SK-N-SH (cell line): ENCODE results near the gene KLHL18. TPM values are rescaled to one million over a fixed set of nuclear protein-coding genes. Genes with fewer than 3 reads are reported as not detected.

Experiments
- CTCF ChIA-PET: fragments of 300-600, 350-600 bp; formaldehyde crosslinking; extraction: SDS; loops from one replicate; lab custom pipeline; 2021; lab: Yijun Ruan, JAX
- POLR2A ChIA-PET: fragments of 350-600 bp; sonication (Branson Sonifier 250); formaldehyde crosslinking; extraction: SDS; loops from one replicate; lab custom pipeline; 2020; ENCODE audit warnings: antibody characterized with exemption, inconsistent platforms; lab: Yijun Ruan, JAX
- DNase-seq: peaks from one replicate; pipeline ENCODE4 v3.0.0; 2012
- H2AFZ ChIP-seq: fragments of 200-600 bp; sonication (generic); 2 replicates; pipeline ENCODE4 v1.8.1; 2016; ENCODE audit warnings: antibody characterized with exemption, mild to moderate bottlenecking, low read depth
- H3F3A ChIP-seq: fragments of 200-600 bp; sonication (generic); replicated peaks from 2 replicates; pipeline ENCODE3; 2016; ENCODE audit warnings: antibody characterized with exemption, mild to moderate bottlenecking; ENCODE audit not compliant: insufficient read depth
- H3K27ac ChIP-seq, 2 experiments: fragments of 200-500 bp in 1 of 2; fragments of 200-600 bp in 1 of 2; sonication (Bioruptor generic) in 1 of 2; sonication (generic), shearing (Covaris generic) in 1 of 2; 2 replicates each; pipeline versions ENCODE4 v1.5.1 to v1.6.1; 2014 to 2016; ENCODE audit warnings: low read depth in 2 of 2, inconsistent platforms in 1 of 2, low read length in 1 of 2, mild to moderate bottlenecking in 1 of 2, mixed read lengths in 1 of 2
- H3K27me3 ChIP-seq: fragments of 200-600 bp; sonication (generic), shearing (Covaris generic); 2 replicates; pipeline ENCODE4 v1.6.1; 2016; ENCODE audit warnings: mixed run types; ENCODE audit not compliant: insufficient read depth
- H3K36me3 ChIP-seq, 2 experiments: fragments of 200-500 bp in 1 of 2; fragments of 200-600 bp in 1 of 2; sonication (Bioruptor generic) in 1 of 2; sonication (generic) in 1 of 2; replicated peaks in 1 of 2; 2 replicates each; pipeline versions ENCODE3 to v1.5.1; 2014 to 2016; ENCODE audit warnings: low read length in 1 of 2, mild to moderate bottlenecking in 1 of 2; ENCODE audit not compliant: insufficient read depth in 2 of 2, control insufficient read depth in 1 of 2
- H3K4me1 ChIP-seq, 2 experiments: fragments of 200-500 bp in 1 of 2; fragments of 200-600 bp in 1 of 2; sonication (Bioruptor generic) in 1 of 2; sonication (generic), shearing (Covaris generic) in 1 of 2; 2 replicates each; pipeline versions ENCODE4 v1.5.1 to v1.6.1; 2014 to 2016; ENCODE audit warnings: low read depth in 1 of 2, low read length in 1 of 2, mixed run types in 1 of 2; ENCODE audit not compliant: insufficient read depth in 2 of 2, control insufficient read depth in 1 of 2
- H3K4me2 ChIP-seq: fragments of 200-600 bp; sonication (generic), shearing (Covaris generic); 2 replicates; pipeline ENCODE4 v1.6.1; 2017; ENCODE audit warnings: mixed run types
- H3K4me3 ChIP-seq, 2 experiments: fragments of 200-500 bp in 1 of 2; fragments of 200-600 bp in 1 of 2; sonication (Bioruptor generic) in 1 of 2; sonication (generic), shearing (Covaris generic) in 1 of 2; 2 replicates each; pipeline versions ENCODE4 v1.5.1 to v1.8.1; 2014 to 2016; ENCODE audit warnings: low read depth in 2 of 2, inconsistent platforms in 1 of 2, low read length in 1 of 2, mild to moderate bottlenecking in 1 of 2, mixed read lengths in 1 of 2, moderate library complexity in 1 of 2
- H3K79me2 ChIP-seq: fragments of 200-600 bp; sonication (generic); 2 replicates; pipeline ENCODE4 v1.8.1; 2017; ENCODE audit warnings: mild to moderate bottlenecking; ENCODE audit not compliant: insufficient read depth
- H3K9ac ChIP-seq: fragments of 200-600 bp; sonication (generic); 2 replicates; pipeline ENCODE4 v1.6.1; 2017; ENCODE audit warnings: mixed run types
- H3K9me2 ChIP-seq: fragments of 200-600 bp; sonication (generic); 2 replicates; pipeline ENCODE4 v1.6.1; 2017; ENCODE audit warnings: mixed run types
- H3K9me3 ChIP-seq: fragments of 200-600 bp; sonication (generic); 2 replicates; pipeline ENCODE4 v1.6.1; 2017; ENCODE audit warnings: mixed run types, mild to moderate bottlenecking, moderate library complexity
- H4K20me1 ChIP-seq: fragments of 200-600 bp; sonication (generic); 2 replicates; pipeline ENCODE4 v1.6.1; 2017; ENCODE audit warnings: mild to moderate bottlenecking, mixed run types; ENCODE audit not compliant: insufficient read depth
- FOSL2 ChIP-seq: IDR thresholded peaks from 2 replicates; pipeline ENCODE4 v1.4.0; 2012; ENCODE audit warnings: low read depth, mild to moderate bottlenecking, moderate library complexity, borderline replicate concordance
- GATA2 ChIP-seq: sonication (generic); formaldehyde crosslinking; IDR thresholded peaks from 2 replicates; pipeline ENCODE4 v1.5.0; 2020; ENCODE audit warnings: mild to moderate bottlenecking, missing genetic modification reagents
- PBX3 ChIP-seq: IDR thresholded peaks from 2 replicates; pipeline ENCODE4; 2012
- POLR2AphosphoS5 ChIP-seq: IDR thresholded peaks from 2 replicates; pipeline ENCODE4 v1.6.1; 2012; ENCODE audit warnings: low read depth, low read length
- RCOR1 ChIP-seq: fragments of 150-350 bp; IDR thresholded peaks from 2 replicates; pipeline ENCODE4 v1.6.1; 2017; ENCODE audit warnings: antibody characterized with exemption, low read length
- REST ChIP-seq: IDR thresholded peaks from 2 replicates; pipeline ENCODE4 v1.6.1; 2012; ENCODE audit warnings: mild to moderate bottlenecking, low read depth, low read length, moderate library complexity
- SMC3 ChIP-seq: IDR thresholded peaks from 2 replicates; pipeline ENCODE4 v1.6.1; 2012; ENCODE audit warnings: low read depth, low read length, improper control_type of control experiment
- TAF1 ChIP-seq: IDR thresholded peaks from 2 replicates; pipeline ENCODE4 v1.6.1; 2012; ENCODE audit warnings: low read depth, mild to moderate bottlenecking, low read length, moderate library complexity, borderline replicate concordance
- WGBS: methylation state at CpG from one replicate; pipeline ENCODE4 v1.1.6; 2017; ENCODE audit warnings: low lambda C conversion rate; 5-methylcytosine and 5-hydroxymethylcytosine counted together
- polyA plus RNA-seq, 3 experiments: library from polyadenylated mRNA; depleted of rRNA; stranded (reverse); fragments of >200 nt; gene quantifications; 2 replicates each; pipeline ENCODE4 v1.2.3, GENCODE V29; 2012

The KLHL18 gene
- polyA plus RNA-seq, 1 of the 3 experiments (the other 2 are of a cell fraction): 55.2 TPM

- H3K27ac ChIP-seq: no peak overlapping the region
- ChIA-PET POLR2A (no interaction called here), CTCF (interaction anchor here (0.6 to 1.5 kb wide), 2 partner anchors 441 to 481 kb away, joined by 3 read pairs; no protein-coding TSS in a partner anchor)
- no peak overlapping the region for H3K4me2 ChIP-seq
- H4K20me1 ChIP-seq: no peaks in the 10 kb centered on the region
- no peak for DNase-seq
- no peaks in the 10 kb centered on the region for H3K27me3 ChIP-seq
- H3K79me2 ChIP-seq: no peaks in the 10 kb centered on the region
- H3K4me3 ChIP-seq: no peak overlapping the region
- no peaks in the 10 kb centered on the region for H3K4me1 ChIP-seq
- peaks cover 6 to 22% of the 10 kb centered on the region in 2 experiments for H3K36me3 ChIP-seq
- H3K9ac ChIP-seq: no peak overlapping the region
- 90% methylated on average over 5 of the region's 5 CpGs for WGBS
- H3F3A ChIP-seq: no peaks in the 10 kb centered on the region
- TF ChIP-seq FOSL2: no peak
- H2AFZ ChIP-seq: no peak overlapping the region
- no peaks in the 10 kb centered on the region for H3K9me2 ChIP-seq
- H3K9me3 ChIP-seq: no peaks in the 10 kb centered on the region
Measured at GRCh38 chr3:47348411-47349154, 65.8 kb downstream of the KLHL18 start.

GRCh38 chr3:47355010-47355409, 72.3 kb downstream of the KLHL18 start:
- Histone ChIP-seq H3K79me2 (no peaks in the 10 kb centered on the region), H3K4me1 (no peaks in the 10 kb centered on the region), H3K9ac (no peak overlapping the region), H3K27me3 (no peaks in the 10 kb centered on the region), H4K20me1 (no peaks in the 10 kb centered on the region), H3K27ac (no peak overlapping the region), H2AFZ (no peak overlapping the region)
- TF ChIP-seq POLR2AphosphoS5 (no peak), RCOR1 (no peak), SMC3 (no peak), GATA2 (CRISPR knock-in tag) (no peak)
- TF ChIP-seq, all 33 proteins: peak for 0
- WGBS: 69% methylated on average over 3 of the region's 3 CpGs
- Histone ChIP-seq H3K36me3 (no peaks in the 10 kb centered on the region), H3F3A (no peaks in the 10 kb centered on the region), H3K4me2 (no peak overlapping the region), H3K9me2 (no peaks in the 10 kb centered on the region), H3K9me3 (no peaks in the 10 kb centered on the region), H3K4me3 (no peak overlapping the region)
- DNase-seq: no peak
- ChIA-PET POLR2A (no interaction called here), CTCF (no interaction called here)

- no peak for DNase-seq
- no peak for TF ChIP-seq REST
- TF ChIP-seq PBX3: no peak
- TF ChIP-seq TAF1: no peak
- WGBS: 92% methylated on average over 20 of the region's 31 CpGs
Measured at GRCh38 chr3:47356201-47356600, 73.5 kb downstream of the KLHL18 start.

More at GRCh38 chr3:47356201-47356600, 73.5 kb downstream of the KLHL18 start:
- H3K36me3 ChIP-seq: no peaks in the 10 kb centered on the region
- no peak overlapping the region for H3K4me3 ChIP-seq
- no peak overlapping the region for H3K4me2 ChIP-seq
- H4K20me1 ChIP-seq: no peaks in the 10 kb centered on the region
- POLR2A ChIA-PET: no interaction called here
- H3K9me2 ChIP-seq: no peaks in the 10 kb centered on the region
- no peaks in the 10 kb centered on the region for H3K79me2 ChIP-seq
- H3K27ac ChIP-seq: no peak overlapping the region
- CTCF ChIA-PET: no interaction called here
- no peaks in the 10 kb centered on the region for H3K9me3 ChIP-seq
- no peak overlapping the region for H2AFZ ChIP-seq
- H3F3A ChIP-seq: no peaks in the 10 kb centered on the region
- no peaks in the 10 kb centered on the region for H3K27me3 ChIP-seq
- no peak overlapping the region for H3K9ac ChIP-seq
- H3K4me1 ChIP-seq: no peaks in the 10 kb centered on the region
